Measurements from ENCODE around the gene KRTAP20-3.

GRCh38 chr21:30652891-30653290, 10.2 kb downstream of the KRTAP20-3 start:
- TF ChIP-seq CTCF (IDR thresholded peaks at IDR 0.05) (no peak), POLR2AphosphoS5 (IDR thresholded peaks at IDR 0.05) (no peak), POLR2A (IDR thresholded peaks at IDR 0.05) (no peak)
